Heart left ventricle (tissue), 16 donors: ENCODE results near the gene ADGRL3. TPM values are rescaled to one million over a fixed set of nuclear protein-coding genes. Genes with fewer than 3 reads are reported as not detected.

ENCODE experiments used
- ATAC-seq, 4 donors: fragments of 200-7000 bp; cut with Tn5 transposase; one replicate each; pipeline ENCODE4 v1.9.1; 2020 to 2022; ENCODE audit warnings: moderate library complexity in 4 of 4, mild to moderate bottlenecking in 3 of 4, moderate number of reproducible peaks in 1 of 4
- DNase-seq, 5 donors: peaks; one replicate each; pipeline ENCODE4 v3.0.0-alpha.2; 2020
- H3K27ac ChIP-seq, 12 donors: fragments of 200-600 bp; sonication (generic) in 4 of 12; one replicate each; pipeline versions ENCODE4 v1.5.0 to v1.8.0; 2016 to 2022; ENCODE audit warnings: mild to moderate bottlenecking in 2 of 12
- H3K27me3 ChIP-seq, 9 donors: fragments of 200-600 bp; sonication (generic) in 2 of 9; one replicate each; pipeline versions ENCODE4 v1.5.1 to v1.8.0; 2016 to 2022; ENCODE audit warnings: mild to moderate bottlenecking in 3 of 9
- H3K36me3 ChIP-seq, 9 donors: fragments of 200-600 bp; sonication (generic) in 2 of 9; one replicate each; pipeline versions ENCODE4 v1.5.0 to v1.8.0; 2018 to 2022; ENCODE audit warnings: mild to moderate bottlenecking in 2 of 9
- H3K4me1 ChIP-seq, 12 donors: fragments of 200-600 bp; sonication (generic) in 4 of 12; one replicate each; pipeline versions ENCODE4 v1.5.0 to v1.8.0; 2016 to 2022; ENCODE audit warnings: mild to moderate bottlenecking in 3 of 12
- H3K4me3 ChIP-seq, 12 donors: fragments of 200-600 bp; sonication (generic) in 4 of 12; one replicate each; pipeline versions ENCODE4 v1.5.0 to v1.8.0; 2017 to 2022; ENCODE audit warnings: mild to moderate bottlenecking in 9 of 12, moderate library complexity in 4 of 12
- H3K9me3 ChIP-seq, 12 donors: fragments of 200-600 bp; sonication (generic) in 4 of 12; one replicate each; pipeline versions ENCODE4 v1.5.0 to v1.8.0; 2016 to 2022; ENCODE audit warnings: mild to moderate bottlenecking in 1 of 12
- CTCF ChIP-seq, 12 donors: fragments of 200-600 bp; sonication (generic) in 4 of 12; IDR thresholded peaks; one replicate each; pipeline versions ENCODE4 v1.5.0 to v1.8.0; 2018 to 2022; ENCODE audit warnings: antibody characterized with exemption in 12 of 12, mild to moderate bottlenecking in 5 of 12
- POLR2A ChIP-seq, 2 donors: fragments of 450-650 bp; IDR thresholded peaks; one replicate each; pipeline ENCODE4 v1.6.1; 2017; ENCODE audit warnings: antibody characterized with exemption in 2 of 2, mild to moderate bottlenecking in 2 of 2, moderate library complexity in 2 of 2
- WGBS, 4 donors: extraction: QIAGEN DNeasy Blood & Tissue Kit in 2 of 4; methylation state at CpG; one replicate each; pipeline versions ENCODE4 v1.1.5 to v1.1.7; 2013 to 2018; 5-methylcytosine and 5-hydroxymethylcytosine counted together
- intact Hi-C, 10 donors: fragments of 100-400 bp; cut with DNase I; formaldehyde crosslinking; loops; one replicate each; pipeline versions ENCODE4 v1.11.1 to v1.14.2; 2022
- polyA plus RNA-seq, 2 donors: library from polyadenylated mRNA; stranded (reverse); fragments of 200-250 nt; gene quantifications; one replicate each; pipeline ENCODE4 v1.2.3, GENCODE V29; 2013
- total RNA-seq, 9 donors: library from RNA; depleted of rRNA in 2 of 9; stranded (reverse); fragments of >200 nt in 2 of 9; fragmentation: NEBNext Ultra II Directional in 3 of 9; extraction: Animal tissue kit (Norgen Biotek cat#: 25700) in 3 of 9; gene quantifications; one replicate each; pipeline versions ENCODE4 v1.1.0 to v1.2.4, GENCODE V29; 2016 to 2023
- donor health status: ischemic (EF 13 %, LVEDD 7.1; RV severe dilation, severe dysfunction).
- donor health status: healthy with polysubstance abuse.
- donor health status: DM: no; HTN: yes; CAD: no.
- donor health status: DM: no; HTN: no; CAD: no.
- donor health status: ischemic (EF 25% LVEDD 6.9; RV normal size, moderate dysfunction).
- donor health status: ischemic (EF 25% LVEDD 5.7; RV mildly dilated, moderate dysfunction).
- donor health status: healthy.
- donor health status: DM: yes; HTN: yes; CAD: no.
- donor health status: ischemic (EF 35%, LVEDD 5.7; RV mildly dilated, moderate dysfunction).
- donor health status: nonischemic (EF 11% LVEDD 7.7; RV severe dilation, severe dysfunction).
- donor health status: DM: yes; HTN: yes; CAD: no.
- donor health status: PGD.
- donor health status: ischemic (EF 29% LVEDD 5.4; RV normal size, mild dysfunction).
- donor health status: nonischemic (EF 23%, LVEDD 6.1; RV moderate dilation, normal function).

ADGRL3 gene
- total and polyA plus RNA-seq, 11 donors: 0.84 to 24.4 (median 7.6) TPM

DNA sequence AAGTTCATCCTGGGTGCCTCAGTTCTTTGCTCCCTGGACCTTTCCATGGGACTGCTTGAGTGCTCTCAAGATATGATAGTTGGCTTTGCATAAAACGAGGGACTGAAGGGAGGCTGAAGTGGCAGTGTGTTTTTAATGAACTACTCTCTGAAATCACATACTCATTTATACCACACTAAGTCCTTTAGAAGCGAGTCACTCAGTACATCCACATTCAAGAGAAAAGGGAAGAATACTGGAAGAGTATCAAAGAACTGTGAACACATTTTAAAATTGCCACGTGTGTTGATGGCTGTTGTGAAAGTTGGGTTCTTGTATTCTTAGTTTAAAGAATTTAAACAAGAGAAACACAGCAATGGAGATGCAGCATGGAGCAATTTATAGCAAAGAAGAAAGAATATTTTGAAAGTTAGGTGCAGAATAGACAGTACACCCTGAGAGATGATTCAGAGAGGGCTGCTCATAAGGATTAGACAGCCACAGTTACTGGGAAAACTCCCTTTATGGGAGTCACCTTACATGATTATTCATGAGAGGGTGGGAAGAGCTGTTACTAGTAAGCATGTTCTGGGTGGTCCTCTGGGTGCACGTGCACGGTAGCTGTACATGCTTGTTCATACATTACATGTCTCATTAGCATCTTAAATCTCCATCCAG, 380.7 kb downstream of the ADGRL3 start:
- no peak for DNase-seq
- H3K4me3 ChIP-seq: no peak overlapping the region
- 74 to 81% (median 78%) methylated on average over 5 of the region's 5 CpGs for WGBS, 4 donors

DNA sequence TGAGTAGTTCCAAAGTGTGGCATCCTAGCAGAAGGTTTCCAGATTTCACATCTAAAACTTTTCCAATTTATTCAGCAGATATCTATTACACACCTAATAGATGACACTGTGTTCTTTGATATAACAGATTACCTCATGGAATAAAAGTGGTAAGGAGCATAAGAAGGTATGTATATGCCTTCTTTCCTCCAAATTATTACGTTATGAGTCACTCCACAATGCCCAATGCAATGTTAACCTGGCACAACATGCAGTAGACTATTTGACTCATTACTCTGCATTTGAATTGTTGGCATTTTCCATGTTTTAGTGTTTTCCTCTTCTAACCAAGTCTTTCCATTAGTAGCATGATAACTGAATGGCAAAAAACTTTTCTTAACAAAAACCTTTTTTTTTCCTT, 383.6 kb downstream of the ADGRL3 start:
- Histone ChIP-seq H3K9me3 (no peaks in the 10 kb centered on the region), H3K27me3 (no peaks in the 10 kb centered on the region), H3K4me3 (no peak overlapping the region), H3K27ac (no peak overlapping the region), H3K36me3 (no peaks in the 10 kb centered on the region), H3K4me1 (no peaks in the 10 kb centered on the region)
- WGBS, 4 donors: 80 to 90% (median 87%) methylated on average over 1 of the region's 1 CpG
- DNase-seq (no peak), ATAC-seq (no peak)
- TF ChIP-seq POLR2A (IDR thresholded peaks at IDR 0.05) (no peak), CTCF (IDR thresholded peaks at IDR 0.05) (no peak)
- intact Hi-C loops: no loop called here

More for the DNA sequence above, 380.7 kb downstream of the ADGRL3 start:
- ATAC-seq: no peak
- H3K27ac ChIP-seq: no peak overlapping the region
- H3K36me3 ChIP-seq: no peaks in the 10 kb centered on the region
- intact Hi-C loops: no loop called here
- H3K9me3 ChIP-seq: no peaks in the 10 kb centered on the region
- no peaks in the 10 kb centered on the region for H3K4me1 ChIP-seq
- TF ChIP-seq CTCF (IDR thresholded peaks at IDR 0.05): no peak
- TF ChIP-seq POLR2A (IDR thresholded peaks at IDR 0.05): no peak
- no peaks in the 10 kb centered on the region for H3K27me3 ChIP-seq

- intact Hi-C loops: no loop called here
- WGBS, 4 donors: 86 to 90% (median 88%) methylated on average over 5 of the region's 5 CpGs
- Histone ChIP-seq H3K27ac (no peak overlapping the region), H3K36me3 (no peaks in the 10 kb centered on the region), H3K4me3 (no peak overlapping the region), H3K4me1 (no peaks in the 10 kb centered on the region), H3K9me3 (no peaks in the 10 kb centered on the region), H3K27me3 (no peaks in the 10 kb centered on the region)
- TF ChIP-seq CTCF (IDR thresholded peaks at IDR 0.05) (no peak), POLR2A (IDR thresholded peaks at IDR 0.05) (no peak)
- DNase-seq (no peak), ATAC-seq (no peak)
Observed at GRCh38 chr4:61588621-61589402, 388.7 kb downstream of the ADGRL3 start.

DNA sequence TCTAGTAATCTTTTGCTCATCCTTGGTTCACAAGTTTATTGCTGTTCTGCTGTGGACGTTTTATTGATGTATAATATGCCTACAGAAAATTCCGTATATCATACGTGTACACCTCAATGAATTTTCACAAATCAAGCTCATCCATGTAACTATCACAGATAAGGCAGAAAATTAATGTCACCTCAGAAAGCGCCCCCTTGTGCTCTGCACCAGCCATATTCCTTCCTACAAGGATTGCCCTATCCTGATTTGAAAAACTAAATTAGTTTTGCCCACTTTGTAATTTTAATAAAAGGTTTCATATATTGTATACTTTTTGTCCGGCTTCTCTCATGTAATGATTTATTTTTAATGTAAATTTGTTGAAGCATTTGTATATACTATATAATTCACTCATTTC, 390.8 kb downstream of the ADGRL3 start:
- TF ChIP-seq POLR2A (IDR thresholded peaks at IDR 0.05) (no peak), CTCF (IDR thresholded peaks at IDR 0.05) (peak in 1 of 12 donors; percentile 15)
- intact Hi-C loops: no loop called here
- Histone ChIP-seq H3K36me3 (no peaks in the 10 kb centered on the region), H3K27ac (no peak overlapping the region), H3K27me3 (no peaks in the 10 kb centered on the region), H3K4me3 (no peak overlapping the region), H3K9me3 (no peaks in the 10 kb centered on the region), H3K4me1 (no peaks in the 10 kb centered on the region)
- ATAC-seq (no peak), DNase-seq (no peak)
- 76 to 84% (median 82%) methylated on average over 5 of the region's 5 CpGs for WGBS, 4 donors
